GM21529 (cell line): Measurements from ENCODE around the gene CNTNAP2.
"Not testable (repeated sequence)": the region's sequence is repeated elsewhere in the genome, so short reads cannot be mapped to it uniquely, and the experiment has no call there.

Experiments used
- ATAC-seq: cut with Tn5 transposase; IDR thresholded peaks from one replicate; pipeline ENCODE4 v1.9.1; 2021; ENCODE audit not compliant: unreplicated experiment

CNTNAP2 gene

DNA sequence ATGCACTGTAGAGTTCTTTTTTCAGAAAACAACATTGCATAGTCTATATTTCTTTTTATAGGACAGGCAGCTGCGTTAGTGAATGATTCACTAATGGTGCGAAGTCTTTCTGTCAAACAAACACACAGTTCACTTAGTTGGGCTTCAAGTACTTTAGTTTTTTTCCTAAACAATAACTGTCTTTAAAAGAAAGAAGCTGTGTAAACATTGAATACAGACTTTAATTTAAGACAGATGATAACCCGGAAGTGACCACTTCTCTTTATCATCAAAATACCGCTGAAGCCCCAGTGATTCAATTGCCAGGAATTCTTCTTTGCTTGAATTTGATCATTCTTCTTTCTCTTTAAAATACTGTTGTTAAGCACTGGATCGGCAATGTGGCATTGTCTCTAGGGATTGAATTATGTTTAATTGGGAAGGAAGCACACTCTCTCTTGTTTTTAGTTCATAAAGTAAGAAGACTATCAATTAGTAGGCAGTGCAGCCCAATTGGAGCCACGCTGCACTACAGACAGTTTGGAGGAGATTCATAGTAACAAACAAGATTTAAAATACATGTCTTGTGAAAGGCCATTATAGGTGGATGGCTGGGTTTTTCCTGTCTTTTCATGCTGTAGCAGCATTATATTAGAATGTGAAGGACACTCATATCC, 30.4 kb downstream of the CNTNAP2 start:
- ATAC-seq = no peak

DNA sequence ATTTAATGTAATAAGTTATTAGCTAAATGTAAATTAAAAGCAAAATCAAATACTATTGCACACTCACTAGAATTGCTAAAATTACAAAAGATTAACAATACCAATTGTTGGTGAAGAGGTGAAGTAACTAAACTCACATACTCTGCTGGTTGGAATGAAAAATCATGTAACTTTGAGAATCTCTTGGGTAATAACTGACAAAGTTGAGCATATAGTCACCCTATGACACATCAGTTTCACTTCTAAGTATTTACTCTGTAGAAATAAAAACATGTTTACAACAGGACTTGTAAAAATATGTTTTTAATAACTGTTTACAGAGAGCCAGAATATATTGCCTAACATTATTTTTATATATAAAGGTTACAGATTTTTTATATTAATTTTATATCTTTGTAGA, 33.6 kb downstream of the CNTNAP2 start:
- ATAC-seq = no peak

DNA sequence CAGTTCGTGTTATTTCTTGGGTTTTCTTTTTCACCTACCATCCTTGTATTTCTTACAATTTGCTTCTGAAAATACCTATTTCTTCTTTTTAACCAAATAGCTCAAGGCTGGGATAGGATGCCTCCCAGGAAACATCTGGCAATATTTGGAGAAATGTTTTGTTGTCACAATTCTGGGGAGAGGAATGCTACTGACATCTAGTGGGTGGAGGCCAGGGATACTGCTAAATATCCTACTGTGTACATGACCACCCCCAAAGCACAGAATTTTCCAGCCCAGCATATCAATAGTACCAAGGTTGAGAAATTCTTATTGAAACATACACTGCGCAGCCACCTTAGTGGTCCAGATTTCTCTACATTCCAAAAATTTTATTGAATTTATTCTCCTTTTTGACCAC, 55.5 kb downstream of the CNTNAP2 start:
- no peak for ATAC-seq

DNA sequence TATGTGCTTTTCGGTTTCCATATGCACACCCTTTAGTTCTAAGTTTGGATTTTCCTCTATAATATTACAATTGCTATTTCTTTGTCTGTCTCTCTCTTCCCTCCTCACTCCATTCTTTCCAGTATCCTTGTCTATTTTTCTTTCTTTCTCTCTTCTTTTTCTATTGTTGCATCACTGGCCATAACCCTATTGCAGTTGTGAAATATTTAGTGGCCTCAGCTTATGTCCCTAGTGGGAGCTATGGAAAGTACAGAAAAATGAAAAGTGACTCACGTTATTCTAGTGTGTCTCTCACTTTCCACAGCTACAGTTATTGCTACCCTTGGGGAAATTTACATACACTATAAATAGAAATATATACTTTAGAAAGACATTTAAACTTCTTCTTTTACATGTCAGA, 59.1 kb downstream of the CNTNAP2 start:
- no peak for ATAC-seq

DNA sequence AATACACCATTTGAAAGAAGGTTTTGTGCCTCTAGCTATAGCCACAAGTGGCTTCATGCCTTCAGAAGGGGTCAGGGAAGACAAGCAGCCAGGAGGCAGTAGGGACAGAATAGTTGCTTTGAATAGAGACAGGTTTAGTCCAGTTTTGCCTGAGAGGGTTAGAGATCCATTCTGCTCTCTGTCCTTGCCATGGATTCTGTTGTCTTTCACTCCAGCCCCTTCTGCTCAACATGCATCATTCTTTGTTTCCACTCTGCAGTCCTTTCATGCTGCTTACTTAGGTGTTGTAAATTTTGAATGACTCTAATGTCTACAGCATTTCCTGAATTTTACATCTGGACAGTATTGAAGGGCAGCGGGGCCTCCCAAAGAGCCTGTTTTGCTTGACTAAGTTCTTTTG, 60.3 kb downstream of the CNTNAP2 start:
- no peak for ATAC-seq

DNA sequence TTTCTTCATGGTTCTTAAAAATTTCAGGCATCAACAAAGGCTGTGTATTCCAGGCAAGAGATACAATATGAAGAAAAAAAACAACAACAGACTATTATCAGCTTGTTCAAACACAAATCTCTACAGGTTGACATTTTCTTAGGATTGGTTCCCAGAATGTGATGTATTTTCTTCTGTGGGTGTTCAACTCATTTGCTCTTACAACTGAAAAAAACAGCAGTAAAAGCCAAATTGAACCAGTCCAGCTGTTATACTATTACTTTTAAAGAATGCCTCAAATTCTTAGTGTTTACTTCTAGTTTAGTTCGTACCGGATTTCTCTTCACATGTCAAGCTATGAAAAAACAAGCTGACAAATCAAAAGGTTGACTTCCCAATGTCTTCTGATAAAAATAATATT, 60.7 kb downstream of the CNTNAP2 start:
- ATAC-seq = no peak

DNA sequence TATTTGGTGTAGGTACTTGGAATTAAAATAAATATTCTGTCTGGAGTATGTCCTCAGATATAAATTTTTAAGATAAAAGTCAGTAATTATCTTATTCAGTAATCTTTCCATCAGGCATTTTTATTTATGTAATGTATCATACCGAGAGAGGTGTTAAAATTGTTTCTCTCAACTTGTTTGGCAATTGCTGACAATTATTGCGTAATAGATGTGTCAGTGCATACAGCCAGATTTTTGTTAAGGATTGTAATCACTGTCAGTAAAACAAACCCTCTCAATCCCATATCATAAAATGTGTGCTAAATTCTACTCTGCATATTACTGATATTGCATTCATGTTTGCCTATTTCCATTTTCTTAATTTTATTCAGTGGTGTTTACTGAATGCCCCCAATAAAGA, 69.2 kb downstream of the CNTNAP2 start:
- ATAC-seq = no peak

DNA sequence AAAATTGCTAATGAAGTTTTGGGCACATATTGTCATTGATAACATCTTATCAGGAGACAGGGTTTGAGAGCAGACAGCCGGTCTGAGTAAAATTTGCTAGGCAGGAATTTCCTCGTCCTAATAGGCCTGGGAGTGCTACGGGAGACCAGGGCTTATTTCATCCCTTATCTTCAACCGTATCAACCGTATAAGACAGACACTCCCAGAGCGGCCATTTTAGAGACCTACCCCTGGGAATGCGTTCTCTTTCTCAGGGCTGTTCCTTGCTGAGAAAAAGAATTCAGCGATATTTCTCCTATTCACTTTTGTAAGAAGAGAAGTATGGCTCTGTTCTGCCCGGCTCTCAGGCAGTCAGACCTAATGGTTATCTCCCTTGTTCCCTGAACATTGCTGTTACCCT, 74.8 kb downstream of the CNTNAP2 start:
- not testable (repeated sequence) for ATAC-seq

DNA sequence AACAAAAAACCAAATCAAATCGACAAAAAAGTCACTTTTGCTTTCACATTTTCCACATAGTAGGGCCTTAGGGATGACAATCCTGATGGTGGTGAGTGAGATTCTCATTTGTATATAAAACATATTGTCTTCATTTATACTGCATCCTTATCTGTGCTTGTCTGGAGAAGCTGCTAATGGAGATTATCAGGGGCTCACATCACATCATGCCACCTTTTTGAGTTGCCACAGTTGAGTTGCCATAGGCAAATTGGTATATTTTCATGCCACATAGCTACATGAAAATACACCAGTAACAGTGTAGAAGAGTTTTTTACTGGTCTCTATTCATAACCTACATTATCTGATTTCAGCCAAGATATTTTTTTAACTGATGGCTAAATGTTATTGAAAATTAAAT, 85.3 kb downstream of the CNTNAP2 start:
- ATAC-seq = no peak

DNA sequence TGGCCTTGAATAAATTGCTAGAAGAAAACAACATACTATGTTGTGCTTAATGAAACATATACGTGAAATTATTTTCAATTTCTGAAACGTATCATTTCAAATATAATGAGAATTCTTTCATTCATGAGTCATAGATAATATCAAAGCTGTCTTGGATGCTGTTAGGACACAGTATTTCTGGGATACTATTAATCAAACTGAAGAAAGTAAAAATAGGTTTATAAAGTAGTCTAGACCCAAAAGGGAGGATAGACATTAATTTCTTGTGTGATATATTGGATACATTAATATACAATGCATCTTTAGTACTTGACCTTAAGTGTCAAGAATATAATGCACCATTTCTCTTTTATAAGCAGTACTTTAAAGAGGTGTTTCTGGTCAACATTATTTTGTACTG, 89.7 kb downstream of the CNTNAP2 start:
- no peak for ATAC-seq

DNA sequence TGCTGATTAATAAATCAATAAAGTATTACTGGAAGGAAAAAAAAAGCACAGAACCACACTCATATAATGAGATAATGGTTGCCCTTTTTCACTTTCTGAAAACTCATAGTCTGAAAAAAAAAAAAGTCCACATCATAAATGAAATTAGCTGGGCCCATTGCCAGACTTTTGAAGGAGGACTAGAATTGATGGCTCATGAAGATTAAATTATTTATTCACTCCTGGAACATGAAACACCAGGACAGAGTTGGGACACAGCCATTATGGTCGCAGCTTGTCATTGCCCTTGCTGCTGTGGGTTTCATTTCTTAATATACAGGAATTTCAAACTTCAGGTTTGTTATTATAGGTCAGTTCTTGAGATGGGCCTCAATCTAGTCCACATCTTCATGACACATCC, 91.9 kb downstream of the CNTNAP2 start:
- ATAC-seq = no peak

DNA sequence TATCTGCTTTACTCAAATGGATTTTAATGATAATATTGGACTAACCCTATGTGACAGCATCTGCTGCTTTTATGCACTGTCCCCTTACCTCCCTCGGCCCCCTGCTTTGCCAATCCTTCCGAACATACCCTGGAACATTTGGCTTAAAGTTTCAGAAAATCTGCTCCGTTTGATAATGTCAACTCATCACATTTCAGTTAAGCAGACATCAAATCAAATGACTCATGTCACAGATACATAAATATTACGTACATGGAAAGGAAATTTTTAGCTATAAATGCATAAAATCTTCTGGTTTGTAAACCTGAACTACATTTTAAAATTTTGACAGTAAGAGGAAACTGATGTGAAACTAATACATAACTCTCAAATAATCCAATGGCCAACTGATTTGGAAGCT, 98.2 kb downstream of the CNTNAP2 start:
- no peak for ATAC-seq

DNA sequence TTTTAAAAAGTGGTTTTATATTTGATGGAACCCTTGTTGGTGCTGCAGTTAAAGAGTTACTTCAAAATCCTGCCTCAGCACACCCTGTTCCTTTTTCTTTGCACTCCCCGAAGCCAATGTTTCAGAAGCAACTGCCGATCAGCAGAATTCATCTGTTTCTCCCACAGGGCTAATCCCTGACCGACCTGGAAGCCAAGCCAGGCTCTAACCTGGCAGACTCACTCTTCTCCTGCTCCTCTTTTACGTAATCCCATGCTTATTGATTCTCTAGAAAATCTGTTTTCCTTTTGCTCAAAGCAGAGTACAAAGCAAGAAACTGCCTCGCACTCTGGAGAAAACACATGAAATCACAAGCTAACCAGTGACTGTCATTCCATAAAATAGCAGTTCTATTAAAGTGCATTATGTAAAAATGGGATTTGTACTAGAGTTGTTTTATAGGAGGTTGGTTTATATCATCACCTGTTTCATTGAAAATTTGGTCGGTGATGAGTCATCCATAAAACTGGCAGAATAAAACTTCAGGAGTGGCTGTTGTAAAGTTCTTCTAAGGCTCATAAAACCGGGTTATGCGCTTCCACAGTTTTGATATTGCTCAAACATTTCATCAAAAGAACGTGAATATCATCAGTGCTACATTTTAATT, 99.9 kb downstream of the CNTNAP2 start:
- ATAC-seq = no peak

DNA sequence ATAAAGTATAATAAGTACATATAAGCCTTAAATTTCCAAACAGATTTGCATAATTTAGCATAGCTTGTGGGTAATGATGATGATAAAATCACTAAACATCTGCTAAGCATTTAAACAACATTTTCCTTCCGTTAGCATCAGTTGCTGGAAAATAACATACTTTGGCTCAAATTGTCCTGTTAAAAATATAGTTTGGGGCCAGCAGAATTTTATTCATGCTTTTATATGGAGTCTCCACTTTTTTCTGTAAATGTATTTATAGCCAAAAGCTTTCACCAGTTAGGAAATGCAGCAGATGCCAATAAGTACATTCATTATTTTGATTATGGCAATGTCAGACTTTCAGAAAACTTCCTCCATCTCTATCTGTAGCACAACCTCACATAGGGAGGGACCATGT, 107.2 kb downstream of the CNTNAP2 start:
- ATAC-seq = no peak

DNA sequence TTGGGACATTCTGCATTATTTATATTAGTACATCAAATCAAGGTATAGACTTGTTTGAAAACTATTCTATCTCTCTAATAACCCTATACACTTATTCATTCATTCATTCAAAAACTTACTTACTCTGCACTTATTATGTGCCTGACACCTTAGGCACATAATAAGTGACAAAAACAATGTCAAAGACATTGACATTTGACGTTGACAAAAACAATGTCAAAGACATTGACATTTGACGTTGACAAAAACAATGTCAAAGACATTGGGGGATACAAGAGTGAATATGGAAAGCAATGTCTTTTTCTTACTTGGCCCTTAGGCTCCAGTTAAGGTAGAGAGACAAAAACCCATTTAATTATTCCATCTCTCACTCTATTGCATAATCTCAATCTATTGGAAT, 116.0 kb downstream of the CNTNAP2 start:
- no peak for ATAC-seq

DNA sequence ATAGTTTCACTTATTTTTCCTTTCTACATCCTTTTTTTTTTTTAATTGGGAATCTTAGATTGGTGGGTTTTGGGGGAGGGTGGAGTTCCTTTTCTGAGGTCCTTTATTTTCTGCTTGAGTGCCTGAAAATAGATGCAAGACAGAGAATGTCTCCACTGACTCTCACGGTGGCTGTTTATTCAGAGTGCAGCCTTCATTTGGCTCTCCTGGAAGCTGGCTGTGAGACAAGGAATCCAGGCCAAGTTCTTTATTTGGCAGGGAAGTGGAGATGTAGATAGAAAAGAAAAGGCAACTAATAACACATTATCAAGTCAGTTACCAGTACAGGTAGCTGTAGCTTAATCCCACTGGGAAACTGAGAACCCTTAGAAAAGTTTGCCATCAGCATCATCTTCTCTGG, 118.6 kb downstream of the CNTNAP2 start:
- ATAC-seq = no peak

DNA sequence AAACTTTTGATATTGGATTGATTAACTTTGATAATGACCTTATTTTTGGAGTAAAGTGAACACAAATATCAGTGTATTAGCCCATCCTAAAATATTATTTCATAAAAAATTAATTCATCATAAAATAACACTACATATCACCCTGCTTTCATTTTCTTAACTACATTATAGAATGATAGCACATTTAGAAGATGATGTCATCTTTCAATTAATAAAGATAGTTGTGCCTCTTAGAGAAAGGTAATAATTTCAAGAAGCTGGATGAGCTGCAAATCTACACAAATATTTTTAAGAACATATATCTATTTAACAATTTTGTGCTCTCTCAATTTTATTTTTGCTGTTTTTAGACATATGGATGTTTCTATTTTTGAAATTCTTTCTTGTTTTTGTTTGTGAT, 126.1 kb downstream of the CNTNAP2 start:
- no peak for ATAC-seq

DNA sequence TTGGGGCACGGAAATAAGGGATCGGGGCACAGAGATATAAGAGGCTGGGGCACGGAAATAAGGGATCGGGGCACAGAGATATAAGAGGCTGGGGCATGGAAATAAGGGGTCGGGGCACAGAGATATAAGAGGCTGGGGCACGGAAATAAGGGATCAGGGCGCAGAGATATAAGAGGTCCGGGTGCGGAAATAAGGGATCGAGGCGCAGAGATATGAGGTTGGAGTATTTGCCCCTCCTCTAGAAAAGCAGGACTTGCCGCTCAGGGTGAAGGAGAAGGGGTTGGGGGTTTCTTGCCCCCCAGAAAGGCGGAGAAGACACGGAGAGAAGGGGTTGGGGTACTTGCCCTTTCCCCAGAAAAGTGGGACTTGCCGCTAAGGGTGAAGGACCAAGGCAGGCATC, 131.4 kb downstream of the CNTNAP2 start:
- ATAC-seq = not testable (repeated sequence)

DNA sequence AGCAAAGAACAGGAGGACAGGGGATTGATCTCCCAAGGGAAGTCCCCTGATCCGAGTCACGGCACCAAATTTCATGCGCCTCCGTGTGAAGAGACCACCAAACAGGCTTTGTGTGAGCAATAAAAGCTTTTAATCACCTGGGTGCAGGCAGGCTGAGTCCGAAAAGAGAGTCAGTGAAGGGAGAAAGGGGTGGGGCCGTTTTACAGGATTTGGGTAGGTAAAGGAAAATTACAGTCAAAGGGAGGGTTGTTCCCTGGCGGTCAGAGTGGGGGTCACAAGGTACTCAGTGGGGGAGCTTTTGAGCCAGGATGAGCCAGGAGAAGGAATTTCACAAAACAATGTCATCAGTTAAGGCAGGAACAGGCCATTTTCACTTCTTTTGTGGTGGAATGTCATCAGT, 132.1 kb downstream of the CNTNAP2 start:
- ATAC-seq = not testable (repeated sequence)

DNA sequence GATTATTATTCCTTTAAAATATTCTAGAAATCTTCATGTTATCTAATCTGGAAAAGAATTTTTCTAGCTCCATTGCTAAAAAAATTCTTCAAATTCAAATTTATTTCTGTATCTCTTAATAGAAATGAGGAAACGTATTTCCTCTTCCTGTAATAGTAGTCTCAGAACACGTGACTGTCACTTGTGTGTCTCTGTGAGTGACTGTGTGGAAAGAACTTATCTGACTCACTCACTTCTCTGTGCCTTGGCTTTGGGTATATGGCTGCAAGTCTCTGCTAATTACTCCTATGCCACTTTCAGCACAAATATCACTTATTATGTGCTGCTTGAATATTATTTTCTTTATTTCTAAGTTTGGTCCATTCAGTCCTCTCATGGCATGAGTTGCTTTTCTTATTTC, 132.7 kb downstream of the CNTNAP2 start:
- no peak for ATAC-seq

DNA sequence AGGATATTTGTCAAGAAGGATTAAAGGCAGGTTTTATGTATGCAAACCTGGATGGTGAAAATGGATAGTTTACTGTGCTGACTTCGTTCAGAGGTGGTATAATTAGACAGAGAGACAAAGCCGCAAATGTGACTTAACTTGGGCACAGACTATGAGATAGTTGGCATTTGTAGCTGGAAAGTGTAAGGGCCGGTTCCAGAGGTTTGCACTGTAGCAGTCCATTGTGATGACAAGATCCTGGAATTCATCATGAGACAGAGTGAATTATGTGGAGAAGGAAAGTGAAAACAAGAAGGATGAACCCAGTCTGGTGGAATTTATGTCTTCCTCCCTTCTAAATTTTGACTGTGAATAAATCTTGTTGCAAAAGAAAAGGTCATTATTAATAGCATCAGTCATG, 139.0 kb downstream of the CNTNAP2 start:
- no peak for ATAC-seq

DNA sequence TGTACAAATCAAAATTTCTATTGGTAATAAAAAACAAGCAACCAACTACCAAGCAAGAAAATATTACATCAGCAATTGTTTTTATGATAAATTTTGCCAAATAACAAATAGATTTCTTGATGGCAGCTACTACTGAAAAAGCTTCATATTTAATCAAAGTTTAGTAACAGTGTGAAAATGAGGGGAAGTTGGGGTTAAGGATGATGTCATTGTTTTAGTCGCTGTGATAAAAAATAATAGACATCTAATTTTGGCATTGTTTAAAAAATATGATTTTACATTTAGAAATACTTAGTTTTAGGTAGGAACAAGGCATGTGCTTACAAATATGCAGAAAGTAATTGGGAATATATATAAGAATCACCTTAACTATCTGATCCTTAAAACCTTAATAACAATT, 145.9 kb downstream of the CNTNAP2 start:
- no peak for ATAC-seq

DNA sequence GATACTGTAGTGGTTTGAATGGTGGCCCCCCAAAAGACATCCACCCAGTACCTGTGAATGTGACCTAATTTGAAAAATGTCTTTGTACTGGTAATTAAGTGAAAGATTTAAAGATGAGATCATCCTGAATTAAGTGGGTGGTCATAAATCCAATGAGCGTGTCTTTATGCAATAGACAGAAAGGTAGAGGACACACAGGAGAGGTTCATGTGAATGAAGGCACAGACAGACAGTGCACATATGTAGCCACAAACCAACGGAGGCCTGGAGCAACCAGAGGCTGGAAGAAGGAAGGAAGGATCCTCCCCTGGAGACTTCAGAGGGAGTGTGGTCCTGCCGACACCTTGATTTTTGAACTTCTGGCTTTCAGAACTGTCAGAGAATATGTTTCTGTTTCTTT, 160.3 kb downstream of the CNTNAP2 start:
- ATAC-seq = no peak
